Astrocyte (in vitro differentiated cells and primary cell): ENCODE results near the gene CSF1.

Experiments used
- EZH2 ChIP-seq: IDR thresholded peaks from 2 replicates; pipeline ENCODE4 v1.6.1; 2012; ENCODE audit warnings: mild to moderate bottlenecking, low read length, inconsistent platforms; ENCODE audit not compliant: insufficient read depth
- TF ChIP-seq, protein P1 (sequence below): IDR thresholded peaks from 2 replicates; pipeline ENCODE4 v1.5.1; 2011; ENCODE audit warnings: low read depth, mild to moderate bottlenecking, inconsistent platforms, low read length, moderate library complexity; ENCODE audit not compliant: insufficient read depth

GRCh38 chr1:109887884-109888283 lies 22.8 kb upstream of the CSF1 start:
- TF ChIP-seq, protein P1, sequence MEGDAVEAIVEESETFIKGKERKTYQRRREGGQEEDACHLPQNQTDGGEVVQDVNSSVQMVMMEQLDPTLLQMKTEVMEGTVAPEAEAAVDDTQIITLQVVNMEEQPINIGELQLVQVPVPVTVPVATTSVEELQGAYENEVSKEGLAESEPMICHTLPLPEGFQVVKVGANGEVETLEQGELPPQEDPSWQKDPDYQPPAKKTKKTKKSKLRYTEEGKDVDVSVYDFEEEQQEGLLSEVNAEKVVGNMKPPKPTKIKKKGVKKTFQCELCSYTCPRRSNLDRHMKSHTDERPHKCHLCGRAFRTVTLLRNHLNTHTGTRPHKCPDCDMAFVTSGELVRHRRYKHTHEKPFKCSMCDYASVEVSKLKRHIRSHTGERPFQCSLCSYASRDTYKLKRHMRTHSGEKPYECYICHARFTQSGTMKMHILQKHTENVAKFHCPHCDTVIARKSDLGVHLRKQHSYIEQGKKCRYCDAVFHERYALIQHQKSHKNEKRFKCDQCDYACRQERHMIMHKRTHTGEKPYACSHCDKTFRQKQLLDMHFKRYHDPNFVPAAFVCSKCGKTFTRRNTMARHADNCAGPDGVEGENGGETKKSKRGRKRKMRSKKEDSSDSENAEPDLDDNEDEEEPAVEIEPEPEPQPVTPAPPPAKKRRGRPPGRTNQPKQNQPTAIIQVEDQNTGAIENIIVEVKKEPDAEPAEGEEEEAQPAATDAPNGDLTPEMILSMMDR, result no peak
- no peak for TF ChIP-seq EZH2
